Globus pallidus (tissue), 1 donor: ENCODE results near the gene SPAG5.
A peak's percentile ranks its signal among the peaks of the same experiment; 100 is the strongest.

Source experiments
- DNase-seq: peaks from one replicate; pipeline ENCODE4 v3.0.0-alpha.2; 2015; ENCODE audit warnings: low spot score

Gene SPAG5

GRCh38 chr17:28571361-28572122 lies 27.3 kb downstream of the SPAG5 start, which contains the start of gene PIGS:
Gene PIGS, minus strand, starts transcription at chr17:28571524. Its CDS starts 28 bp downstream, at chr17:28571496.
- DNase-seq = peak; percentile 95

GRCh38 chr17:28570716-28571360 lies 28.0 kb downstream of the SPAG5 start:
- peak; percentile 31 for DNase-seq

- no peak for DNase-seq
These were observed 29.4 kb downstream of the SPAG5 start for GRCh38 chr17:28569446-28569845.

- DNase-seq = no peak
These were observed 31.2 kb downstream of the SPAG5 start for GRCh38 chr17:28567604-28568003.

GRCh38 chr17:28563475-28563874 lies 35.4 kb downstream of the SPAG5 start:
- DNase-seq = no peak

GRCh38 chr17:28555022-28555421 lies 43.8 kb downstream of the SPAG5 start:
- DNase-seq = no peak

GRCh38 chr17:28554565-28554964 lies 44.3 kb downstream of the SPAG5 start:
- no peak for DNase-seq

- DNase-seq = no peak
These were observed 45.8 kb downstream of the SPAG5 start for GRCh38 chr17:28553000-28553505.

GRCh38 chr17:28552176-28552999 lies 46.4 kb downstream of the SPAG5 start, which contains the start of gene UNC119:
Gene UNC119, minus strand, starts transcription at chr17:28552624. Its CDS starts 67 bp downstream, at chr17:28552557.
- DNase-seq = peak; percentile 54

GRCh38 chr17:28551421-28552175 lies 47.2 kb downstream of the SPAG5 start:
- no peak for DNase-seq

GRCh38 chr17:28550858-28551257 lies 48.0 kb downstream of the SPAG5 start:
- no peak for DNase-seq

GRCh38 chr17:28549236-28550132 lies 49.3 kb downstream of the SPAG5 start:
- DNase-seq = no peak

- no peak for DNase-seq
These were observed 50.3 kb downstream of the SPAG5 start for GRCh38 chr17:28548417-28549130.

- DNase-seq = peak; percentile 54
These were observed 51.0 kb downstream of the SPAG5 start for GRCh38 chr17:28547623-28548416.

- DNase-seq = no peak
These were observed 51.7 kb downstream of the SPAG5 start for GRCh38 chr17:28547096-28547622.

- DNase-seq = no peak
These were observed 52.9 kb downstream of the SPAG5 start for GRCh38 chr17:28545787-28546415.

GRCh38 chr17:28545141-28545503 lies 53.7 kb downstream of the SPAG5 start:
- no peak for DNase-seq
